NCI-H748 treated with DMSO at 0.1 percent for 48 hours (cell line): ENCODE results near the gene MOCS3.

Experiments used
- DNase-seq: peaks from one replicate; lab custom pipeline; 2025; lab: John Stamatoyannopoulos, UW

MOCS3 gene

DNA sequence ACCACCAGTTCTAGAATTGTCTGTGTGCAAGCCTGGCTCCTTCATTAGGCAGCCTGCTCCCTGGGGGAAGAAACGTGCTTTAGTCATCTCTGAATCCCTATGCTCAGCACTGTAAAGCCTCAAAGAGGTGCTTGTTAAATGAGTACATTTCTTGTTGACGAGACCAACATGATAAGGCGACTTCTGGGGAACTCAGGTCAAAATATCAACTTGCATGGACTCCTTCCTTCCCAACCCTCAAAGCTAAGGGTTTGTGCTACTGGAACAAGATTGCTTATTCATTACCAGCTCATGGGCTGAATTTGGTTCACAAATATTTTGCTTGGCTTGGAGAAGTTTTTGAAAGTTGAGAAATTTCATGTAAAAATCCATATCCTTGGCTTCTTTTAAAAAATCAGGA lies 53.7 kb downstream of the MOCS3 start:
- DNase-seq, result no peak
